Measurements from ENCODE around the gene ZGPAT.
"Not testable (repeated sequence)": the region's sequence is repeated elsewhere in the genome, so short reads cannot be mapped to it uniquely, and the experiment has no call there.

Gene ZGPAT

DNA sequence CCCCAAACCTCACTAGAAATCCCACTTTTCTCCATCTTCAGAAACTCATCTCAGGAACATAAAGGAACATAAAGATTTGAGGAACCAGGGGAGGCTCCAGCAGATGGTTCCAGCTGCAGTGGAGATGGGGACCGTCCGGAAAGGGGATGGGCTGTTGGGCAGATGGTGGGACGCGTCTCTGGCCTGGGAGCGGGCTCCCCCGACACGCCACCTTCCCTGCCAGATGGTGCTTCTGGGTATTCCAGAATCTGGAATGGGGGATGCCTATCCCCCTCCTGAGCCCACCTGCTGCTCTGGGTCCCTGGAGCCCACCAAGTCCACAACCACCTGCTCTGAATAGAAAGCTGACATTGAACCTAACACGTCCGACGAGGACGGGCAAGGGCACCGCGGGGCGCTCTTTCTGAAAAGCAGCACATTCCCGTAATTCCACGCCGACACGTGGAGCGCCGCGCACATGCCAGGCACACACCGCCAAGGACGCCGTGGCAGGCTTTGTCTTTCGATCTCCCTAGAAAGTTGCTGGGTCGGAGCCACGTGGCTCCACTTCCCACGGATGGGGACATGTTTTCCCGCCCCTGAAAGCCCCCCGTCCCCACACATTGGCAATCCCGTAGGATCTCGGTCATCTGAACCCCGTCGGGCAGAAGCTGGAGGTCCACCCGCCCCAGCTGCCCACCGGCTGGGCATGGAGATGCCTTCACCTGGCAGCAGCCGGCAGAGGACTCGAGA is 59.0 kb downstream of the ZGPAT start:
- no peak for DNase-seq

DNA sequence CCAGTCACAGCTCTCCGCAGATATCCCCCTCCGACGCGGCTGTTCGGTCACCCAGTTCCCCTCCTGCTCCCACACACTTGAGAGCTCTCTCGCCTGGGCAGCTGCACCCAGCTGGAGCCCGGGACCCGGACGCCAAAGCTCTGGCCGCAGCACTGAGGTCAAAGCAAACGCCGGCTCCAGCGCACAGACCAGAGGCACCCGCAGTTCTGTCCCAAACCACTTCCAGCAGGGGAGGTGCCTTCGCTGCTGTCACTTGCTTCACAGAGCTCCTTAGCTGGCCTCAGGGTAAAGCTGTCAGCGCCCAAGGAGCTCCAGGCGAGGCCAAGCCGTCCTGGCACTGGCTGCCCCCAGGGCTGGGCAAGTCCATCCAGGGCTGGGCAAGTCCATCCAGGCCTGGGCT is 59.6 kb downstream of the ZGPAT start:
- no peak for DNase-seq

DNA sequence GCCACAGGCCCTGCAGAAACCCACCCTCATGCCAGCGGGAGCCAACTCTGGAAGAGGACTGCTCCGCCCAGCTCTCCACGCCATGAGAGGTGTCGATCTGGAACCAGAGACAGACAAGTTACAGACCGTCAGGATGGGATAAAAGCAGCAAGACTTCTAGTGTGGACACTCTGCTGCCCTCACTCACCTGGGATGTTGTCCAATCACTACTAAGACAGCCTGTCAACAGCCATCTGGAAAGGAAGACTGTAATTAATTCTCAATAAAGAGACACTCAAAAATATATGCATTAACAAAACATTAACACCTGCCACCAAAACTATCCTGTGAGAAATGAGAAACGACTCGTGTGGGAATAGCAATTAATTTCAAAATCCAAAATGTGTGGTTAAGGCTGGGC is 60.0 kb downstream of the ZGPAT start:
- no peak for DNase-seq

DNA sequence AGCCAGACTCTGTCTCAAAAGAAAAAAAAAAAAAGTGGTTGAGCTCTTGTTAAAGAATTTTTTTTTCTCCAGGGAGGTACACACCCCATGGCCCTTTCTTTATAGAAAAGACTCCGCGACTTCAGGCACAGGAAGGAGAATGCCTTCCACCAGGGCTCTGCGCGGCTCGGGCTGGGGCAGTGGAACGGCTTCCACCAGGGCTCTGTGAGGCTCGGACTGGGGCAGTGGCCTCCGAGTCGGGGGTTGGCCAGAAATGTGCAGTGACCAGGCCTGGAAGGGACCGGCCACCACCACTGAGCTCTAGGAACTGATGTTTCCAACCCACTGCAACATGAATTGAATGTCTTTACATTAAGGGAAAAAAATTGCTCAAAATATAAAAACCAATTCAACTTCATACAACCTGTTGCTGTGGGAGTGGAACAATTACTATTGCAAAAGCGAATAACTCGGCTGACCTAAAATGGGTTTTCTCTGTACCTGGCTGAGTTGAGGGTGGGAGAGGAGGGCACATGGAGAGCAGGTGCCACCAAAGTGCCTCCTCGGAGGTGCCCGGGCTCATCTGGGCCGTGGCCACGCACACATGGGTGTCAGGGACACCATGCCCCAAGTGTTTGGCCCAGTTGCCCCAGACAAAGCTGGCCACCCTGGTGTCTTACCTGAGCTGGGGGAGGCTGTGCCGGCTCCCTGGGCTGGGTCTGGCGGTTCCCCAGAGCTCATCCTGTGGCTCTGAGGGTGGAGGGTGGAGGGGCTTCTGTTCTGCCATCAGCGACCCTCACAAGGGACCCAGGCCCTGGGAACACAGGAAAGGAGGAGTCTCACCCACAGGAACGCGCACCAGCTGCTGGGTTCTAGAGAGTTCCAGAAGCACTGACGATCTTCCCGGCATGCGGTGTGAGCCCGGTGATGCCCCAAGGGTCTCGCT is 61.0 kb downstream of the ZGPAT start:
- no peak for DNase-seq

DNA sequence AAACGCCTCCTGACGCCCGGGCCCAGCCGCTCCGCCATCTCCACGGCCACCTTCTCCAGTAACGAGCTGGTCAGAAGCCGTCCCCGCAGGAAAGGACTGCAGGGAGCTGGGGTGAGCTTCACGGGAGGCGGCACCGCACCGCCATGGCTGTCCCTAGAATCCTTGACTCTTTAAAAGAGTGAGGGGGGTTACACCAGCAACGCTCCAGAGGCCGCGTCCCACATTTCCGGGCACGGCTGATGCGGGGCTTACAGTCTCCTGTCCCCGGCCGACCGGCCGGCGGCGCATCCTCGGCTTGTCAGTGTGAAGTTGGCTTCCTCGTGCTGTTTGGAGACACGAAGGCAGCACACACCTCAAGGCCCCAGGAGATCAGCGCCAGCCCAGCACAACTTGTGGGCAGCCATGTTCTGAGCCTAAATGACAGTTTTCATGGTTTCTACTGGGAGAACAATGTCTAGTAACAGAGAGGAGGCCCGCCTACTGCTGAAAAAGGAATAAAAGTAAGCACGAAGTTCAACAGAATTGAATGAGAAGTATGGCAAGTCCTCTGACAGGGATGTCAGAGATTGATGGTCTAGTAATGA is 62.1 kb downstream of the ZGPAT start:
- no peak for DNase-seq

DNA sequence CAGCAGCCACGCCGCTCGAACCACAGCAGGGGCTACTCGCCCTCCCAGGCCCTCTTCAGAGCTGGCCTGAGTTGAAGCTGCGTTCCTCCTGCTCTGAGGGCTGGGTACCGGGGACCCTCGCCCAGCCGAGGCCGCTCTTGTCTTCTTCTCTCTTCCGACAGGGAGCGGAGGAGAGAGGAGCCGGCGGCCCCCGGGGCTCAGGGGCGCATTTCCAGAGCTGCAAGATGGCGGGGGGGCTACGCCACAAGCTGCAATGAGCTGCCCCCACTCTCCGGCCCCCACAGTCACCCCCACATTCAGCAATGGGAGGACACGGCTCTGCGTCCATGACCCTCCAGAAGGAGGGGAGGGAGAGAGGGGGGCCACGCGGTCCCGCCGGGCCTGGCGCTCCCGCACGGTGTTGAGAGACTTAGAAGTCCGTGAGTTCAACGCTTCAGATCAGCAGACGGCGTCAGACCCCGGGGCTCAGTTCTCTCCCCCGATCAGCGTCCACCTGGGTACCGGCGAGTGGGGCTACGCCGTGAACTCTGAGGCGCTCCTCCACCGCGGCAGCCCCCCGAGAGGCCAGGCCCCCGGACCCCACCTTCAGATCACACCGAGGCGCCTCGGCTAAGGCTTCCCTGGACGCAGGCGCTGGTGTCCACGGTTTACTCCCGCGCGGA is 63.3 kb downstream of the ZGPAT start:
- no peak for DNase-seq

DNA sequence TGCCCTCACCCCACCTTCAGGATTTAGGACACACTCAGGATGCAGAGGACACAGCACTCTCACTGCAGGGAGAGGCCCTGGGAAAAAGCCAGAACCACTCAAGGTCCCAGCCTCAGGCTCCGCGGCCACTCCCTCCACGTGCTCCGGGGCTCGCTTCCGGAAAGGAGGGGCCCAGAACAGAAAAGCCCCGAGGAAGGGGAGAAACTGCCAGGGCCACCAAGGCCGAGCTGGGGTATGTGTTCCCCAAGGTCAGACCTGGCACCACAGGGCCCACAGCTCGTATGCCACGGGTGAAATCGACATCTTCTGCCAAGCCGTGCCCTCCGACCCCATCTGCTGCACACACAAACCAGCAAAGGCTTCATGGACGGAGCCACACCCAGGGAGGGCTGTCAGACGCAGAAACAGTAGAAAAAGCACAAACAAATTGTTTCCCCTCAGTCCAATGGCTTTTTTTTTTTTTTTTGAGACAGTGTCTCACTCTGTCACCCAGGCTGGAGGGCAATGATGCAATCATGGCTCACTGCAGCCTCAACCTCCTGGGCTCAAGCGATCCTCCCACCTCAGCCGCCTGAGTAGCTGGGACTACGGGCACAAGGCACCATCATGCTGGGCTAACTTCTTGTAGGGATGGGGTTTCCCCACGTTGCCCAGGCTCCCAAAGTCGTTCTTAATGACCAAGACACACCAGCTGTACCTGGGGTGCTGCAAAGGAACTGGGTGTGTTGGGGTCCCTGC is 65.1 kb downstream of the ZGPAT start:
- no peak for DNase-seq

DNA sequence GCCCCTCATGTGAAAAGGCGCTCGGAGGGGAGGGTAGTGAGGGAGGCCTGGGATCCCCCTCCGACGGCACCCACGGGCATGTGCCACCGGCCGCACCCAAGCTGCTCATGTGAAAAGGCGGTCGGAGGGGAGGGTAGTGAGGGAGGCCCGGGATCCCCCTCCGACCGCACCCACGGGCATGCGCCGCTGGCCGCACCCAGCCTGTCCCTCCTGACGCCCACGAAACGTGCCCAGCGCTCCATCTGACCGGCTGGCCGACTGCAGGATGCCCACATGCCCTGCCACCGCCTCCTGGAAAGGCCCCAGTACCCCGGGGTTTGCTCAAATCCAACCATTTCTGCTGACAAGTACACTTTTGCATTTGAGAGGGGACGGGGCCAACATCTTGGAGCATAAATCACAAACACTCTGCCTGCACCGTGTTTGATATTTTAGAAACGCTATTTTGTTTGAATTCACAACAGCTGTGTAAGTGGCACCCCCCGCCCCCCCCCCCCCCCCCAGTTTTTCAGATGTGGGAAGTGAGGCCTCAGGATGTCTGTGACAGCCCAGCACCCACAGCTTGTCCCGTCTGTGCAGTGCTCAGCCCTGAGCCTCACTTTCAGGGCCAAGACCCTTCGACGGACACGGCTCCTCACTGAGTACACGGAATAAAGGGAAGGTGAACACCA is 65.9 kb downstream of the ZGPAT start:
- DNase-seq, result no peak

DNA sequence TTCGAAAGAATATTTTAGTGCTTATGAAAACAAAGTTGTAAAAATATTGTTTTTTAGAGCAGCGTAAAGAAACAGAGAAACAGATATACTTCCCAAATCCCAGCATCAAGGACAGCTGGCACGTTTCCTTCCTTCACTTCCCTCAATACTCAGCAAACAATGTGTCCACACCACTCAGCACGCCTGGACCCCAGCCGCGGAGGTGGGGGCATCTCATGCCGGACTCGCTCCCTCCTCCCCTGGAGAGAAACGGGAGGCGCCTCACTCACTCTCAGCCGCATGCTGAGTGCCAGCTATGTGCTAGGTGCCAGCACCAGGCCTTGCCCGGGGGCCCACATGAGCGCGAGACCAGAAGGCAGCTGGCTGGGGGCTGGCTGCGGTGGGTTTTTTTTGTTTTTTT is 66.5 kb downstream of the ZGPAT start:
- DNase-seq, result no peak

DNA sequence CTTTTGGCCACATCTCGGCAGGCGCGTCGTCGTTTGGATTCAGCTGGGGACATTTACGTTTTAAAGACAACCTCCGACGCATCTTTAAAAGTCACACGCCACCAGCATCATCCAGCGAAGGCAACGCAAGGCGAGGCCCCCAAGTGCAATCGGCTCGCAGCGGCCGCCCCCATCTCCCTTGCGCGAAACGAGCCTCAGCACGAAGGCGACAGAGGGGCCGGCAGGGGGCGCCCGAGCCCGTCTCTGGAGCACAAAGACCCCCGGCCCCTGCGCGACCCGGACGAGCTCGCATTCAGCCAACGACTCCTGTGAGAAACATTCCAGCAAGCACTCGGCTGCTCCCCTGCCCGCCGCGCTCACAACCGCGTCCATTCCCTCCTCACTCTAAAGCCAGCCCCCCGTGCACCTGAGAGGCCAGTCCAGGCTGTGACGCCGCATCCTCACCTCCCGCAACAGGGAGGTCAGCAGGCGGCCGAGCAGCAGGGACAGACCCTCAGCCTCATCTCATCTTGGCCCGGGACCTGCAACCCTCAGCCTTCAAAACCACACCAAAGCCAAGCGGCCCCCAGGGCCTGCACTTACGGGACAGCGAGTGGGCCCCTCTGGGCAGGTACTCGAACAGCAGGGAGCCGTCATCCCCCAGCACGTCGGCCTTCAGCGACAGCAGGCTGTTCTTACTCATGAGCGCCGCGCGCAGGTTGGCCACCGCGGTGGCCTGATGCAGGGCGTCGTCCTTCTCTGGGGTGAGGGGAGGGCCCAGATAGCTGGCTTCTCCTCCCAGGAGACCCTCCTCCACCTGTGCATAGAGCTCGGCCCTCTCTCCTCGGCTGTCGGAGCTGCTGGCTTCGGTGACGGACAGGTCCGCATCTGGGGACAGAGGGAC is 67.5 kb downstream of the ZGPAT start:
- no peak for DNase-seq

DNA sequence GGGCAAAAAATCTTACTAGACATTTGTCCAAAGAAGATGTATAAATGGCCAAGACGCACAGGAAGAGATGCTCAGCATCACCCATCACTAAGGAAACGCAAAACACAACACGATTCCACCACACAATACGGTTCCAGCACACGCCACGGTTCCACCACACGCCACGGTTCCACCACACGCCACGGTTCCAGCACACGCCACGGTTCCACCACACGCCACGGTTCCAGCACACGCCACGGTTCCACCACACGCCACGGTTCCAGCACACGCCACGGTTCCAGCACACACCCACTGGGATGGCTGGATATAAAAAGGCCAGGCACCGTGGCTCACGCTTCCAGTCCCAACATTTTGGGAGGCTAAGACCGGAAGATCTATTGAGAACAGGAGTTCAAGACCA is 69.0 kb downstream of the ZGPAT start:
- DNase-seq, result not testable (repeated sequence)

DNA sequence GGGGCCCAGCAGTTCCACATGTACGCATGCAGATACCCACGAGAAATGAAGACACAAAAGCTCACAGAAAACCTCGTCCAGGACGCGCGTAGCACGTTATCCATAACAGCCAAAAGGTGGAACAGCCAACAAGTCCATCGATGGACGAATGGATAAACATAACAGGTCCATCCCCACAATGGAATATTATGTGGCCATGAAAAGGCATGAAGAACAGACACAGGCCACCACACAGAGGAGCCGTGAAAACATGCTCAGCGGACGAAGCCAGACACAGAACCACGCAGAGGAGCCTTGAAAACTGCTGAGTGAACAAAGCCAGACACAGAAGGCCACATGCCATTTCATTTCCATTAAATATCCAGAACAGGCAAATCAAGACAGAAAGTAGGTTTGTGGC is 69.8 kb downstream of the ZGPAT start:
- no peak for DNase-seq

DNA sequence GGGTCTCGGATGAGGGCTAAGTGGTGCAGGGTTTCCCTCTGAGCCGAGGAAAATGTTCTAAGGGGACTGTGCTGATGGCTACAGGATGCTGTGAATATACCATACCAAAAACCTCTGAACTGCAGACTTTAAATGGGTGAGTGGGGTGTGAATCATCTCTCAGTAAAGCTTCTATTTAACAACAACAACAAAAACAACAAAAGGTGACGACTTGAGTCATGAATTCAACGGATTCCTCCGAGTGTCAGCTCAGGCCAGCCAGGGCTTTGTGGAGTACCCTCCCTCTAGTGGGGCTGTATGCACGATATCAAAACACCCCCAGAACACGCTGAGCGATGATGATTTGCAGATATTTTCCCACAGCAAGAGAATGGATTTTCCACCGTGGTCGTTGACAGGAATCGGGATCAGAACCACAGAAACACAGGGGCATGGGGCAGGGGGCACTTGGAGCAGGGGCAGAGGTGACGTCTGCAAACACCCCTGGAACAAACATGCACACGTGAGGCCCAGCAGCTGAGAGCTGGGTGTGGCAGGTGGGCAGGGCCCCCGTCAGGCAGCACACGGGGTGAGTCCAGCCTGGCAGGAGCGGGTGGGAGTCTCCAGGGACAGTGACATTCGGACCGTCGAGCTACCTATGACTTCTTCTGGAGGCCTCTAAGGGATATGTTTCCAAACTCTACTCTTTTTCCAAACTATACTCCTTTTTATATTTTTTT is 70.4 kb downstream of the ZGPAT start:
- no peak for DNase-seq

DNA sequence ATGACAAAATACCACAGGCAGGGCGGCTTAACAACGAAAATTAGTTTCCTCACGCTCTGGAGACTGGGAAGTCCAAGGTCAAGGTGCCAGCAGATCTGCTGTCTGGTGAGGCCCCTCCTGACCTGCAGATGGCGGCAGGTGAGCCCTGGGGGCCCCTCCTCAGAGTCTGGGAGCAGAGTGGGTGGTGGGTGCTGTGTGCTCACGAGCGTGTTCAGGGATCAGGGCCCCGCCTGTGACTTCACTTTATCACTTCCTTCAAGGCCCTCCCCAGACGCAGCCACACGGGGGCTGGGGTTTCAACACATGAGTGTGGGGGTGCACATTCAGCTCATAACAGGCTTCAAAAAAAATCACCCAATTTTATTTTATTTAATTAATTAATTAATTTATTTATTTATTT is 71.0 kb downstream of the ZGPAT start:
- DNase-seq, result no peak

DNA sequence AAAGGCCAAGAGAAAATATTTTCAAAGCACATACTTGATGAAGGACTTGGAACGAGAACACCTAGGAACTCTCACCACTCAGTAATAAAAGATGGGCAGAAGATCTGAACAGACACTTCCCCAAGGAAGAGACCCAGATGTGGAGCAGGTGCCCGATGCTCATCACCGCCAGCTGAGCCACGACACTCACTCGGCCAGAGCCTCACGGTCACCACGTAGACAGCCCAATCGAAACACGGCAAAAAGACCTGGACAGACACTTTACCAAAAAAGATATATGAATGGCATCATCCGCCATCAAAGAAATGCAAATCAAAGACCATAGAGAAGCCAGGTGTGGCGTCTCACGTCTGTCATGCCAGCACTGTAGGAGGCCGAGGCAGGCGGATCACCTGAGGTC is 73.3 kb downstream of the ZGPAT start:
- no peak for DNase-seq

DNA sequence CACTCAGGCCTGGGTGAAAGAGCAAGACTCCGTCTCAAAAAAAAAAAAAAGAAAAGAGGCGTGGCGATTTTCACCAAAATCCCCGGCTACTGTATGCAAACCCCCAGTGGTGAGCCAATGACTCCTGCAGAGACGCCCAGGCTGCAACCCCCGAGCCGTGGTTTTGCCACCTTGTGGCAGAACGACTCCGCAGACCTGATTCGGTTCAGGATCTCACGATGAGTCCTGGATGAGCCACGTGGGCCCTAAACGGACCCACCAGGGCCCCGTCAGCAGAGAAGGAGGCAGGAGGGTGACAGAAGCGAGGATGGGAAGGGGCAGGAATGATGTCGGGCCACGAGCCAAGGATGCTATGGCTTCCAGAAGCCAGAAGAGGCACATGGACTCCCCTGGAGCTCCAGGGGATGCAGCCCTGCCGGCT is 74.2 kb downstream of the ZGPAT start:
- peak; percentile 84 for DNase-seq

DNA sequence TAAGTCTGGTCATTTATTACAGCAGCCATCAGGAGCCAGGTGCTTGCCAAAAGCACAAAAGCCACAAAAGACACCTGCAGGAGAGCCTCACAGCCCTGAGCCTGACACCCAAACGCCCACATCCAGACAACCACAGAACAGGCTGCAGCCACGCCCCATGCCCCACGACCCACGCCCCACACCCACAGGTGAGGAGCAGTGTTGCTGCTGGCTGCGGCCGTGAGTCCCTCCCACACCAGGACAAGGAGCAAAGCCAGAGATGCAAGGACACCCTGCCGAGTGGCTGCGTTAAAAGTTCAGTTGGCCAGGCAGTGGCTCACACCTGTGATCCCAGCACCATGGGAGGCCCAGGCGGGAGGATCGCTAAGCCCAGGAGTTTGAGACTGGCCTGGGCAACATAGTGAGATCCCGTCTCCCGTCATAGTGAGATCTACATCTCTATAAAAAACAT is 74.7 kb downstream of the ZGPAT start:
- no peak for DNase-seq

DNA sequence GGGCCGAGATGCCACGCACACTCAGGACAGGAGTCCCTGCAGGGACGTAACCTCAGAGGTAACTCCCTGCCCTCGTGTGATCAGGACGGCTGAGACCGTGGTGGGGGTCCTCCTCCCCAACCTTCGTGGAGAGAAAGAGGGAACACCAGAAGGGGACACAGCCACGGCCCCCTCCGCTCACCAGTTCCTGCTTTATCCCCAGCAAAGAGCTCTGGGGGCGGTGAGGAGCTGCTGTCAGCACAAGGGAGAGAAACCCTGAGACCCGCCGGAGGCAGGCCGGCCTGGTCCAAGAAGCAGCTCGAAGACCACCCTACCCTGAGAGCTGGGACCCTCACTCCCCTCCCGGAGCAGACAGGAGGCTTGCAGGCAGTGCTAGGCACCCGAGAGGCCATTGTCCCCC is 76.1 kb downstream of the ZGPAT start:
- no peak for DNase-seq

DNA sequence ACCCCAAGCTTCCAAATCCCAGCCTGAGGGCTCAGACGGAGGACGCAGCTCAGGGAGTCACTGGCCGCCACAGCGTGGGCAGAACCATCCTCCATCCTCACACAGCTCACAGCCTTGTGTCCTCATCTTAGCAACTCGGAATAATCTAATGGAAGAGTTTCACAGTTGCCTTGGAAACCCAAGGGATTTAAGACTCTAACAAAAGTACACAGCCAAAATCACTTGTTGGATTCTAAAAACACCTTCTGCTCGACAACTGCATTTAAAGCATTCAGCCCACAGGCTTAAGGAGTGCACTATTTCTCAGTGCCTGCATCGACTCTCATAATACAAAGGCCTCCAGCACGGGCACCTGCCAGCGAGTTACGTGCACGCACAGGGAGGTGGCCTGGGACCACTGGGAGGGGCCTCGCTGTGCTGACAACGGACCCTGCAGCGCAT is 77.9 kb downstream of the ZGPAT start:
- no peak for DNase-seq
